HG03064 (cell line): ENCODE results near the gene ATXN10.

ENCODE experiments used
- ATAC-seq: cut with Tn5 transposase; IDR thresholded peaks from one replicate; pipeline ENCODE4 v1.9.1; 2021; ENCODE audit warnings: low read depth; ENCODE audit not compliant: unreplicated experiment

The ATXN10 gene

DNA sequence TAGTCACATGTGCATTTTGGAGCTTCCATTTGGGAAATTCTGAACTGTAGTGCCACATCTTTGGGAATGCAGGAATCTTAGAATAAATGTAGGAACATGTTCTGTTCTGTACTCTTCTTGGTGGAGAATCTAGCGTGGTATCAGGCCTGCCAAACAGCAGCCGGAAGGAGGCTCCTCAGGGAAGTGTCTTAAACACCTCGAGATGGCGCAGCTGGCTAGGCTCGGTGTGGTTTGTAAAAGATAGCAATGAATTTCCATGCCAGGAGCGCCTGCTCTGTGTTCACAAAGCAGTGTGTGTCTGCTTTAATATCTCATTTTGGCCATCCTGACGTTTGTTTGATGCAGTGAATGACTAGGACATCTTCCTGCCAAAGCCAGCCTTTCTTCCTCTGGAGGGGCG is 145.1 kb downstream of the ATXN10 start:
- no peak for ATAC-seq

DNA sequence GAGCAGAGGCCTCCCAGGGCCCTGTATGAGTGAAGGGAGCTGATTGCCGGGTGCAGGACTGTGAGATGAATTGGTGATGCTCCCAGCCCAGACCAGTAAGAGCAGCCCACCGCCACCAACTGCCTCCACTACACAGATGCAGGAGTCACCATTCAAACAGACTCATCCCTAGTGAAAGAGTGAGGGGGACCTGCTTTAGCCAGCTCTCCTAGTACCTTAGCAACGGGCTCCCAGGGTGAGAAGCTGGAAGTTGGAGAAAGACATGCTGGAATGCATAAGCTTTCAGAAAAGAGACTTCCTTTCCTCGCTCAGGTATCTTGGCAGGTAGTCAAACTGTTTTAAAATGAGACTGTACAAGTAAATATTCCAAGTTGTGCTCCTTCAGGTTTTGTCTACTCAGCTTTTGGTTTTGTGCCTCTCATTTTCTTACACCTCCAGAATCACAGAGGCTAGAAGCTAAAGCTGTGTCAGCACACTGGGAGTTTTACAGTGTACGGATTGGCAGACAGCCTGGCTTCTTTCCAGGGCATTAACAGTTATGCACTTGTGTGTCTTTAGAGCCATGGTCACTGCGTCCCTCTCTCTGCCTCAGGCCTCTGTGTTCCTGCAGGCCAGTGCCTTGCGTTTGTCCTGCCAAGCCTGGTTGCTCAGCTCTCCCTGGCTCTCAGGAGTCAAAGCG is 146.2 kb downstream of the ATXN10 start:
- no peak for ATAC-seq

DNA sequence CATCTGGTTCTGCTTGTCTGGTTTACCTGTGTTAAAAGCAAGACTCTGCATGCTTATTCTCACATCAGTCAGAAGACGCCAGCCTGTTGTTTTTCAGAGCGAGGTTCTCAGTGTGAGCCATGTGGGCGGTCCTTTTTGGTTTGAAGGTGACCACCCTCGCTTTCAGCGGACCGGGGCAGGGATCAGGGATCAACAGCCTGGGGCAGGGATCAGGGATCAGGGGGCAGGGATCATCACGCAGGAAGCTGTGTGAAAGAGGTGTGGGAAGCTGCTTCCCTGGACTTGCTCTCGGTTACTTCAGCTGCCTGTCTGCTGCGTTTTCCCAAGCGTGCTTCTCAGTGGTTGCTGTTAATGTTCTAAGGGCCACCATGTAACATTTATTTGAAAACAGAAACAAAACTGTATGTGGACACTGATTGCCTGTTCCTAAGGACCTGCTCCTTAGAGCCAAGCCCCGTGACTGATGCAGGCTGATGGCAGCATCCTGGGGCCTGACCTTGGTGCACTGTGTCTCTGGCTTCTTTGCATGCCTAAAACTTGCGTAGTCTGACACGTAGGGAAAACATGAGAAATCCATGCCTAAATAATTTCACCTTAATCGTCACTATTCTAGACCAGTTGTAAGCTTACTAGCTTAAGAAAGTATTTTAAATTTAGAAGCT is 146.9 kb downstream of the ATXN10 start:
- no peak for ATAC-seq

GRCh38 chr22:45819305-45819704 is 147.7 kb downstream of the ATXN10 start:
- ATAC-seq = no peak

GRCh38 chr22:45823336-45823735 is 151.7 kb downstream of the ATXN10 start:
- ATAC-seq = no peak

DNA sequence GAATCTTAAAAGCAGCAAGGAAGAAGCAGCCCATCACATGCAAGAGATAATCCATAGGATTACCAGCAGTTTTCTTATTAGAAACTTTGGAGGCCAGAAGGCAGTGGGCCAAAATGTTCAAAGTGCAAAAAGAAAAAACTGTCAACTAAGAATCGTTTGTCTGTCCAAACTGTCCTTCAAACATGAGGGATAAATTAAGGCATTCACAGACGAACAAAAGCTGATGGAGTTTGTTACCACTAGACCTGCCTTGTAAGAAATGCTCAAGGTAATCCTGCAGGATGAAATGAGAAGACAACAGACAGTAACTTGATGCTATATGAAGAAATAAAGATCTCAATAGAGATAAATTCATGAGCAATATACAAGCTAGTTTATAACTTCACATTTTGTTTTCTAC is 154.9 kb downstream of the ATXN10 start:
- ATAC-seq = no peak

- no peak for ATAC-seq
Observed at GRCh38 chr22:45828841-45829240, 157.2 kb downstream of the ATXN10 start.

DNA sequence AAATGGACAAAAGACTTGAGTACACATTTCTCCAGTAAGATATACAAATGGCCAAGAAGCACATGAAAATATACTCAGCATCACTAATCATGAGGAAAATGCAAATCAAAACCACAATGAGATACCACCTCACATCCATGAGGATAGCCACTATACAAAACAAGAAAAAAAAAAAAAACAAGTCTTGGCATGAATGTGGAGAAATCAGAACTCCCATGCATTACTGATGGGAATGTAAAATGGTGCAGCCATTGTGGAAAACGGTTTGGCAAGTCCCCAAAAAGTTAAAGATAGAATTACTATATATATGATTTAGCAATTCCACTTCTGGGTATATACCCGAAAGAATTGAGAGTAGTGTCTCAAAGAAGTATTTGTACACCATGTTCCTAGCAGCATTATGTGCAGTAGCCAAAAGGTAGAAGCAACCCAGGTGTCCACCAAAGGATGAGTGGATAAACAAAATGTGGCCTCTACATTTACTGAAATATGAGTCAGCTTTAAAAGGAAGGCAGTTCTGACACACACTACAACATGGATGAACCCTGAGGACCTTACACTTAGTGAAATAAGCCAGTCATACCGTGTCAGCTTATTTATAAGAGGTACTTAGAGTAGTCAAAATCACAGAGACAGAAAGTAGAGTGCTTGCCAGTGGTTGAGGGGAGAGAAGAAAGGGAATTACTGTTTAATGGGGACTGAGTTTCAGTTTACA is 159.1 kb downstream of the ATXN10 start:
- no peak for ATAC-seq

- ATAC-seq = no peak
Observed at GRCh38 chr22:45831394-45831793, 159.8 kb downstream of the ATXN10 start.

DNA sequence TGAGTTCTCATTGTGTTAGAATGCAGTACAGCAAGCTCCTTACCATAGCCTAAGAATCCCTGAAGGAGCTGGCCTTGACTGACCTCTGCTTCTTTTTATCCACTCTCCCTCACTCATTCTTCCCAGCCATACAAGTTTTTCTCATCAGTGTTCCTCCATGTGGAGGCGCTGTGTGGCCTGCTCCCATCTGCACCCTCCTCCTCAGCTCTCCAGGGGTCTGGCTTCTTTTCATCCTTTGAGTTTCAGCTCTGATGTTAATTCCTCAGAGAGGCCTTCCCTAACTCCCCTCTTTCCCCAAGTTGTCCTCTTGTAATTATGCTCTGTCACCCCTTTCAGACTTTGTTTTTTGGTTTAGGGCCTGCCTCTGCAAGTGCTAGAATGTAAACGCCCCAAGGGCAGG is 160.5 kb downstream of the ATXN10 start:
- no peak for ATAC-seq

DNA sequence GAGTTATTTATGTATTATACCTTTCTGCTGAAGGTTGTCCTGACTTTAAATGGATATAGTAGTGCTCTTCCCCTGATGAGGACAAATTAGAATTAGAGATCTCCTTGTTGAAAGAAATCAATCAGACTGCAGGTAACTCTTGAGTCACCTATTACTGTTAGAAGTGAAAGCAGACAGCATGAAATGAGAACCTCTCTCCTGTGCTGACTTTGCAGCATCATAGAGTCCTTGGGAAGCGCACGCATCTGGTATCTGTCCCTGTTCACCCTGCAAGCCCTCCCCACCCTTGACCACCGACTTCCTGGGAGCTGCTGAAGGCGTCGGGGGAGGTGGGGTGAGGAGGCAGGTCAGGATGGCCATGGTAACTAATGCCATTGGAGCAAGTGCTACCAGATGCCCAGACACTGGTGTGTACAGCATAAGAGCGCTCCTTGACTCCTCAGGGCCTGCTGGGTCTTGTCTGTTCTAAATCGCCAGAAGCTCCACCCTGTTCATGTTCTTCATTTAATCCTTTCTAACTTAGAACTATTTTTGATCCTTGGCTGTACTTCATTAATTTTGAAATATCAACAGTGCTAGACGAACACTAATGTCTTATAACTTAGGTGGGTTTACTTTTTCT is 161.4 kb downstream of the ATXN10 start:
- no peak for ATAC-seq

DNA sequence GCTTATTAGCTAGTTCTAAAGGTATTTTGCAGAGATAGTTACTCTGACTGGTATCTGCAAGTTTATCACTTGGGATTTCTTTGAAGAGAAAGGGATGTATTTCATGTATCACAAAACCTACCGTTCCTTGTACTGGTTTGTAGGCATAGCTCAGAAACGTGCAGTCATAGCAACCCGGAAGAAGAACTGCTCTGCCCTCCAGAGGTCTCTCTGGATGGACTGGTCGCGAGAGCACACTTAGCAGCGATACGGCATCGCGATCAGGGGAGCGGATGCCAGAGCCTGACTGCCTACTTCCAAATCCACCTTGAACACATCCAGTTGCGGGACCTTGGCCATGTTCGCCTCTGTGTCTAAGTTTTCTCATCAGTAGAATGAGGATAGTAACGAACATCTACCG is 162.0 kb downstream of the ATXN10 start:
- ATAC-seq = no peak

GRCh38 chr22:45834241-45834640 is 162.6 kb downstream of the ATXN10 start:
- no peak for ATAC-seq

GRCh38 chr22:45834795-45835194 is 163.2 kb downstream of the ATXN10 start:
- ATAC-seq = no peak

- no peak for ATAC-seq
Observed at GRCh38 chr22:45836418-45837169, 165.0 kb downstream of the ATXN10 start.

DNA sequence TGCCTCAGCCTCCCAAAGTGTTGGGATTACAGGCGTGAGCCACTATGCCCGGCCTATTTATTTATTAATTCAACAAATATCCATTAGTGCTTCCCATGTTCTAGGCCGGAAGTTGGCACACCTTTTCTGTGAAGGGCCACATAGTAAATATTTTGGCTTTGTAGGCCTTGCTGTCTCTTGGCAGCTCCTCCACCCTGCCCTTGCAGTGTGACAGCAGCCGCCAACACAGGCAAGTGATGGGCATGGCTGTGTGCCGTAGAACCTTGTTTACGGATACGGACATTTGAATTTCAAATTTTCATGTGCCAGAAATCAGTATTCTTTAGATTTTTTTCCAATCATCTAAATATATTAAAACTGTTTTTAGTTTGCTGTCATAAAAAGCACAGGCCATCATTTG is 165.9 kb downstream of the ATXN10 start:
- ATAC-seq = no peak

- ATAC-seq = no peak
Observed at GRCh38 chr22:45838305-45838887, 166.8 kb downstream of the ATXN10 start.

GRCh38 chr22:45840483-45840882 is 168.8 kb downstream of the ATXN10 start:
- no peak for ATAC-seq

DNA sequence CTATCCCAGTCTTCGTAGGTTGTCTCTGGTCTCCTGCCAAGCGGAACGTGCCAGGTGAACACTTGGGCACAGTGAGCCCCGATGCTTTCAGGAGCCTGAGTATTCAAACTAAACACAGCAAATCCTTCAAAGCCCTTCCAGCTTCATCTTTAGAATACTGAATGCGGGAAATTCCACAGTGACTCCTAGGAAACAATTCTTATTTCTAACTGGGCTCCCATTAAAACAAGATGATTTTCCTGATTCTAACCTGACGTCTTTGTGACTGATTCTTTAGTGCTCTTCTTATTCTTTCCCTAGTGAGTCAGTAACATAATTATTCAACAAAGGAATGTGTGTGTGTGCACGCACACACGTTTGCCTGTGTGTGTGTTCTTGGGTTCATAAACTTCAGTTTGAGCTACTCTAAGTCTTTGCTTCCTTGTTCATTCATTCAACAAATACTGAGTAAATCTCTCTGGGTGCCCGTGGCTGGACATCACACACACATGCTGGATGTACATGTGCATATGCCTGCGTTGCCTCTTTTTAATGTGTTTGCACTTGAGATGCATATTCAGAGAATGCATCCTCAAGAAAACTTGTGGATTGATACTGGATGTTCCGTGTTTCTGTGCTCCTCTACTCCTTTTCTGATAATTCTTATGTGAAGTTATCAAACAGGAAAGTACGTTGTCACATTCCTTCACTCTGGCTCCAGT is 170.8 kb downstream of the ATXN10 start:
- ATAC-seq = no peak

GRCh38 chr22:45843031-45843430 is 171.4 kb downstream of the ATXN10 start:
- no peak for ATAC-seq
